Liver (tissue), 9 donors: ENCODE results near the gene ISCU. TPM values are rescaled to one million over a fixed set of nuclear protein-coding genes. Genes with fewer than 3 reads are reported as not detected.

ENCODE experiments used
- DNase-seq: peaks from one replicate; pipeline ENCODE4 v3.0.0-alpha.2; 2017; ENCODE audit warnings: low spot score
- H3K27ac ChIP-seq, 2 donors: one replicate each; pipeline ENCODE4 v1.7.0; 2013; ENCODE audit warnings: inconsistent platforms in 2 of 2, low read length in 2 of 2, control low read depth in 1 of 2, low read depth in 1 of 2, mild to moderate bottlenecking in 1 of 2
- H3K27me3 ChIP-seq, 4 donors: one replicate each; pipeline versions ENCODE4 v1.6.1 to v1.7.0; 2013; ENCODE audit warnings: low read length in 3 of 4, inconsistent platforms in 1 of 4, mild to moderate bottlenecking in 1 of 4, moderate library complexity in 1 of 4; ENCODE audit not compliant: control insufficient read depth in 4 of 4, insufficient read depth in 4 of 4
- H3K36me3 ChIP-seq, 4 donors: one replicate each; pipeline versions ENCODE4 v1.6.1 to v1.7.0; 2013; ENCODE audit warnings: low read length in 3 of 4, mild to moderate bottlenecking in 3 of 4, low read depth in 1 of 4, moderate library complexity in 1 of 4; ENCODE audit not compliant: control insufficient read depth in 4 of 4, insufficient read depth in 3 of 4
- H3K4me1 ChIP-seq, 4 donors: one replicate each; pipeline versions ENCODE4 v1.6.1 to v1.7.0; 2013; ENCODE audit warnings: low read length in 3 of 4, mild to moderate bottlenecking in 3 of 4, moderate library complexity in 1 of 4; ENCODE audit not compliant: control insufficient read depth in 4 of 4, insufficient read depth in 4 of 4
- H3K4me3 ChIP-seq, 3 donors: one replicate each; pipeline versions ENCODE4 v1.6.1 to v1.7.0; 2013; ENCODE audit warnings: low read length in 3 of 3, control low read depth in 1 of 3, low read depth in 1 of 3, mild to moderate bottlenecking in 1 of 3
- H3K9ac ChIP-seq, 2 donors: one replicate each; pipeline ENCODE4 v1.7.0; 2013; ENCODE audit warnings: low read length in 2 of 2, mild to moderate bottlenecking in 2 of 2, moderate library complexity in 2 of 2, control low read depth in 1 of 2, low read depth in 1 of 2
- H3K9me3 ChIP-seq, 4 donors: one replicate each; pipeline versions ENCODE4 v1.6.1 to v1.7.0; 2013; ENCODE audit warnings: low read length in 3 of 4; ENCODE audit not compliant: control insufficient read depth in 4 of 4
- CTCF ChIP-seq: fragments of 150-350 bp; IDR thresholded peaks from 2 replicates; pipeline ENCODE4 v1.5.1; 2017; ENCODE audit warnings: improper control_type of control experiment, low read depth, low read length; ENCODE audit not compliant: missing input control
- EGR1 ChIP-seq, 2 donors: IDR thresholded peaks; 2 replicates each; pipeline ENCODE4 v1.6.1; 2016 to 2018; ENCODE audit warnings: antibody characterized with exemption in 2 of 2, low read depth in 2 of 2
- FOXA1 ChIP-seq: IDR thresholded peaks from 2 replicates; pipeline ENCODE4 v1.6.1; 2016; ENCODE audit warnings: antibody characterized with exemption
- JUND ChIP-seq, 2 donors: IDR thresholded peaks; 2 replicates each; pipeline ENCODE4 v1.6.1; 2016; ENCODE audit warnings: antibody characterized with exemption in 2 of 2
- NR2F2 ChIP-seq: IDR thresholded peaks from 2 replicates; pipeline ENCODE4 v1.6.1; 2016; ENCODE audit warnings: antibody characterized with exemption
- RAD21 ChIP-seq, 2 donors: IDR thresholded peaks; 2 replicates each; pipeline ENCODE4 v1.6.1; 2016; ENCODE audit warnings: antibody characterized with exemption in 2 of 2, mild to moderate bottlenecking in 2 of 2
- REST ChIP-seq: IDR thresholded peaks from 2 replicates; pipeline ENCODE4 v1.6.1; 2016; ENCODE audit warnings: antibody characterized with exemption, mild to moderate bottlenecking
- RXRA ChIP-seq, 2 donors: IDR thresholded peaks; 2 replicates each; pipeline ENCODE4 v1.6.1; 2017 to 2018; ENCODE audit warnings: antibody characterized with exemption in 2 of 2, mild to moderate bottlenecking in 1 of 2
- TAF1 ChIP-seq: conservative IDR thresholded peaks from 2 replicates; pipeline ENCODE4 v1.6.1; 2016; ENCODE audit warnings: antibody characterized with exemption, mild to moderate bottlenecking
- WGBS: extraction: QIAGEN DNeasy Blood & Tissue Kit; methylation state at CpG from one replicate; pipeline ENCODE4 v1.1.7; 2013; 5-methylcytosine and 5-hydroxymethylcytosine counted together
- polyA plus RNA-seq, 2 donors: library from polyadenylated mRNA; stranded (reverse) in 1 of 2; unstranded in 1 of 2; fragments of 200-250 nt in 1 of 2; fragments of >200 nt in 1 of 2; fragmentation: Nextera tagmentation in 1 of 2; extraction: Ambion mirVana in 1 of 2; gene quantifications; one replicate each; pipeline versions ENCODE4 v1.2.1 to v1.2.3, GENCODE V29; 2013 to 2015
- total RNA-seq, 2 donors: library from RNA; depleted of rRNA; stranded (reverse); fragments of >200 nt; gene quantifications; one replicate each; pipeline ENCODE4 v1.2.3, GENCODE V29; 2014
- TF ChIP-seq, protein P1 (sequence below): IDR thresholded peaks from 2 replicates; pipeline ENCODE4 v1.6.1; 2016; ENCODE audit warnings: antibody characterized with exemption
- donor health status: healthy.
- donor health status: healthy.
- donor health status: healthy.
- donor health status: healthy.
- donor health status: healthy.

Gene ISCU
- total and polyA plus RNA-seq, 4 donors, result 42.3 to 85.9 (median 63.8) TPM

DNA sequence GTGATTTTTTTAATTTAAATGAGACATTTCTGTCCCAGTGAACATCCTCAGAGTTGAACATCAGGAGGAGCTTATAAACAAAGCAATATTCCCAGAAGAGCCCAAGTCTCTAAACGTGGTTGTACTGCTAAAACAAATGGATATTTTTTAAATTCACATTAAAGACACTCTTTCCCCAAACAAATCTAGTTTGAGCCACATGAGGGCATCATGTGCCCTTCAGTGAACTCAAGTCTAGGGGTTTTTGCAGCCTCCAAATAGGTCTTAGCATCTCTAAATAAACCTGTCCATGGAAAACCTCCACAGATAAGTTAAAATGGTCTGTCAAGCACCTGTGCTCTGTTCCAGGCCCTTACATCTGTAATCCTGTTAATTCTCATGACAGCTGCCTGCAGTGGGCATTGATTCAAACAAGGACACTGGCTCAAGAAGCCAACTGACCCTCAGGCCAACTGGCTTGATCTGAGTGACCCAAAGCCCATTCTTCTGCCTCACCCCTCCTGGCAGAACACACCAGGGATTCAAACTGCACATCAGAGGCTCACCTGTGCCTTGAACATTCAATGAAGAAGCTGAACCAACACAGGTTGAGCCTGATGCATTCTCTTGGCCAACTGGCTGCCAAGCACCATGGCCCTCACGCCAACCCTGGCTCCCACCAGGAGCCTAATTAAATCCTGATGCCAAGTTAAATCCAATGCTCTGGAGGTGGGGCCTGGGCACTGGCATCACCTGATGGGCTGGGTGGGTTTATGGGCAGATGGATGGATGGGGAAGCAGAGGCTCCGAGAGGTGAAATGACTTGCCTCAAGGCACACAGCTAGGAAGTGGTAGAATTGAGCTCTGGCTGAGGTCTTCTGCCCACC, 8.6 kb downstream of the ISCU start:
- Histone ChIP-seq H3K27me3 (no peaks in the 10 kb centered on the region), H3K36me3 (peaks cover 0 to 33% (median 24%) of the 10 kb centered on the region in 4 donors), H3K27ac (no peak overlapping the region), H3K9ac (no peak overlapping the region), H3K9me3 (no peaks in the 10 kb centered on the region), H3K4me1 (peaks cover 0 to 4% (median 2%) of the 10 kb centered on the region in 4 donors), H3K4me3 (no peak overlapping the region)
- WGBS, result 67% methylated on average over 3 of the region's 3 CpGs
- TF ChIP-seq CTCF, result no peak
- TF ChIP-seq RAD21 (IDR thresholded peaks at IDR 0.05), result peak; percentile 52 to 58
- no peak for DNase-seq

DNA sequence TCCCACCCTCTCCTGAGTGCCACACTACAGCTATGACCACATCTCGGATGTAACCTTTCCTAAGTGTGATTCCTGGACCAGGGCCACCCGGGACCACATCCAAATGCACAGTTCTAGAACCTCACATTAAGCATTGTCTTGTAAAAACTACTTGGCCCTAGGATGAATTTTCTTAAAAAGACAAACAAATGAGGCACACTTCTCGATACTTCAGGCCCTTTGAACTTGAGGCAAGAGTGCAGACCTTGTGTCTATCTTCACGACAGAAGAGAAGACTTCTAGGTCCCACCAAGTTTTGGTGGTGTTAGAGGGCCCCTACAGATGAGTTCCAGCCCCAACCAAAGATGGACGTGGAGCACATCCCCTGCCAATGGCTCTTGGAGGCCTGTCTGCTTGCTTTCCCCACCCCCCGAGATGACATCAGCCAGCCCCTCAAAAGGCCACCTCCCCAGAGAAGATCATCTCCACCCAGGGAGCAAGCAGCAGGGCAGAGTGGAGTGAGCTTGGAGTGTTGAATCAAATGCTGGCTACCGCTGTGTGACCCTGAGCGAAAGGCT, 9.3 kb downstream of the ISCU start:
- Histone ChIP-seq H3K27ac (no peak overlapping the region), H3K27me3 (no peaks in the 10 kb centered on the region), H3K36me3 (peaks cover 0 to 32% (median 20%) of the 10 kb centered on the region in 4 donors), H3K4me1 (no peaks in the 10 kb centered on the region), H3K9me3 (no peaks in the 10 kb centered on the region), H3K4me3 (no peak overlapping the region), H3K9ac (no peak overlapping the region)
- TF ChIP-seq REST (no peak), NR2F2 (no peak), EGR1 (IDR thresholded peaks at IDR 0.05; ENCODE audit: low read depth in 2 of 2) (no peak), RXRA (IDR thresholded peaks at IDR 0.05) (no peak), JUND (IDR thresholded peaks at IDR 0.05) (no peak), TAF1 (no peak), CTCF (no peak), FOXA1 (no peak)
- TF ChIP-seq, protein P1, sequence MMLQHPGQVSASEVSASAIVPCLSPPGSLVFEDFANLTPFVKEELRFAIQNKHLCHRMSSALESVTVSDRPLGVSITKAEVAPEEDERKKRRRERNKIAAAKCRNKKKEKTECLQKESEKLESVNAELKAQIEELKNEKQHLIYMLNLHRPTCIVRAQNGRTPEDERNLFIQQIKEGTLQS, result no peak
- DNase-seq, result no peak
- 88% methylated on average over 8 of the region's 8 CpGs for WGBS
